Astrocyte (in vitro differentiated cells and primary cell): ENCODE measurements around the gene DOCK1. TPM values are rescaled to one million over a fixed set of nuclear protein-coding genes. Genes with fewer than 3 reads are reported as not detected.

Source experiments
- DNase-seq: peaks from one replicate; pipeline ENCODE4 v3.0.0-alpha.2; 2010; ENCODE audit warnings: low read depth
- FAIRE-seq: peaks from 2 replicates; lab custom pipeline; 2011; peaks lifted over from hg19 to GRCh38; lab: Jason Lieb, UNC
- H2AFZ ChIP-seq: 2 replicates; pipeline ENCODE4 v1.6.0; 2012; ENCODE audit warnings: low read depth, low read length, inconsistent platforms
- H3K27ac ChIP-seq: 2 replicates; pipeline ENCODE4 v1.5.1; 2011; ENCODE audit warnings: low read depth, low read length, inconsistent platforms
- H3K27me3 ChIP-seq: 2 replicates; pipeline ENCODE4 v1.6.0; 2011; ENCODE audit warnings: low read length, inconsistent platforms; ENCODE audit not compliant: insufficient read depth
- H3K36me3 ChIP-seq: 2 replicates; pipeline ENCODE4 v1.5.1; 2011; ENCODE audit warnings: low read length, inconsistent platforms; ENCODE audit not compliant: insufficient read depth
- H3K4me1 ChIP-seq: 2 replicates; pipeline ENCODE4 v1.5.1; 2011; ENCODE audit warnings: low read length, inconsistent platforms; ENCODE audit not compliant: insufficient read depth
- H3K4me2 ChIP-seq: 2 replicates; pipeline ENCODE4 v1.6.0; 2012; ENCODE audit warnings: low read length, inconsistent platforms
- H3K4me3 ChIP-seq: 2 replicates; pipeline ENCODE4 v1.5.1; 2011; ENCODE audit warnings: low read depth, mild to moderate bottlenecking, low read length, inconsistent platforms; ENCODE audit not compliant: insufficient read depth
- H3K79me2 ChIP-seq: 2 replicates; pipeline ENCODE4 v1.6.0; 2012; ENCODE audit warnings: mild to moderate bottlenecking, low read length, inconsistent platforms; ENCODE audit not compliant: insufficient read depth
- H3K9ac ChIP-seq: 2 replicates; pipeline ENCODE4 v1.6.0; 2012; ENCODE audit warnings: mild to moderate bottlenecking, low read length, inconsistent platforms
- H3K9me3 ChIP-seq: 2 replicates; pipeline ENCODE4 v1.5.1; 2012; ENCODE audit warnings: low read depth, mild to moderate bottlenecking, low read length, inconsistent platforms; ENCODE audit not compliant: insufficient read depth
- H4K20me1 ChIP-seq: 2 replicates; pipeline ENCODE4 v1.6.0; 2012; ENCODE audit warnings: low read length, inconsistent platforms; ENCODE audit not compliant: insufficient read depth
- H3K27ac Mint-ChIP-seq: one replicate; pipeline ENCODE4 v1.8.0; 2021; ENCODE audit warnings: mild to moderate bottlenecking, mixed read lengths; ENCODE audit not compliant: unreplicated experiment
- H3K27me3 Mint-ChIP-seq: one replicate; pipeline ENCODE4 v1.8.0; 2021; ENCODE audit warnings: low read depth, mixed read lengths; ENCODE audit not compliant: unreplicated experiment
- H3K36me3 Mint-ChIP-seq: one replicate; pipeline ENCODE4 v1.8.0; 2021; ENCODE audit warnings: low read depth, mixed read lengths; ENCODE audit not compliant: unreplicated experiment
- H3K4me1 Mint-ChIP-seq: one replicate; pipeline ENCODE4 v1.8.0; 2021; ENCODE audit warnings: low read depth, mixed read lengths; ENCODE audit not compliant: unreplicated experiment
- H3K4me3 Mint-ChIP-seq: one replicate; pipeline ENCODE4 v1.8.0; 2021; ENCODE audit warnings: mild to moderate bottlenecking, moderate library complexity, mixed read lengths; ENCODE audit not compliant: unreplicated experiment
- H3K9me3 Mint-ChIP-seq: one replicate; pipeline ENCODE4 v1.8.0; 2021; ENCODE audit warnings: mild to moderate bottlenecking, mixed read lengths; ENCODE audit not compliant: unreplicated experiment
- EZH2 ChIP-seq: IDR thresholded peaks from 2 replicates; pipeline ENCODE4 v1.6.1; 2012; ENCODE audit warnings: mild to moderate bottlenecking, low read length, inconsistent platforms; ENCODE audit not compliant: insufficient read depth
- total RNA-seq: library from RNA; stranded (reverse); gene quantifications from 2 replicates; pipeline ENCODE4 v1.2.1, GENCODE V29; 2021
- TF ChIP-seq, protein P1 (sequence below): IDR thresholded peaks from 2 replicates; pipeline ENCODE4 v1.5.1; 2011; ENCODE audit warnings: low read depth, mild to moderate bottlenecking, inconsistent platforms, low read length, moderate library complexity; ENCODE audit not compliant: insufficient read depth

The DOCK1 gene
- total RNA-seq, 1 donor from 2014 or later, result 42.5 TPM

DNA sequence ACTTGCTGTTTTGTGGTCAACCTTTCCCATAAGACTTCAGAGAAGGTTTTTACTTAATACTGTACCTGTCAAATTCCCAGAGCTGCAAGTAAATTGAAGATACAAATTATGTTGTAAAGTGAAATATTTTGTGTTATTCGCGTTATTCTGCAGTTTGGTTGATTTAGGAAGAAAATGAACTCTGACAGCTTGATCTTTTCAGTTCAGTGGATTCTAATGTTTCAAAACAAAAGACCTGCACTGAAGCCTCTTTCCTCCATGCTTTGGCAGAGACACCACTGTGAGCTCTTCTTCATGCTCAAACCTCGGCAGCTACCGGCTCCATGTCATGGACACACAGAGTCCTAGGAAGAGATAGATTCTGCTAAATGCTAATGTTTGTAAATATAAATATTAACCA lies 366.8 kb downstream of the DOCK1 start:
- no peak for DNase-seq
- Mint-ChIP-seq H3K27me3 (no peaks in the 10 kb centered on the region), H3K4me3 (no peak overlapping the region), H3K4me1 (no peaks in the 10 kb centered on the region), H3K27ac (no peak overlapping the region), H3K36me3 (peaks cover 9% of the 10 kb centered on the region), H3K9me3 (no peaks in the 10 kb centered on the region)
- TF ChIP-seq, protein P1, sequence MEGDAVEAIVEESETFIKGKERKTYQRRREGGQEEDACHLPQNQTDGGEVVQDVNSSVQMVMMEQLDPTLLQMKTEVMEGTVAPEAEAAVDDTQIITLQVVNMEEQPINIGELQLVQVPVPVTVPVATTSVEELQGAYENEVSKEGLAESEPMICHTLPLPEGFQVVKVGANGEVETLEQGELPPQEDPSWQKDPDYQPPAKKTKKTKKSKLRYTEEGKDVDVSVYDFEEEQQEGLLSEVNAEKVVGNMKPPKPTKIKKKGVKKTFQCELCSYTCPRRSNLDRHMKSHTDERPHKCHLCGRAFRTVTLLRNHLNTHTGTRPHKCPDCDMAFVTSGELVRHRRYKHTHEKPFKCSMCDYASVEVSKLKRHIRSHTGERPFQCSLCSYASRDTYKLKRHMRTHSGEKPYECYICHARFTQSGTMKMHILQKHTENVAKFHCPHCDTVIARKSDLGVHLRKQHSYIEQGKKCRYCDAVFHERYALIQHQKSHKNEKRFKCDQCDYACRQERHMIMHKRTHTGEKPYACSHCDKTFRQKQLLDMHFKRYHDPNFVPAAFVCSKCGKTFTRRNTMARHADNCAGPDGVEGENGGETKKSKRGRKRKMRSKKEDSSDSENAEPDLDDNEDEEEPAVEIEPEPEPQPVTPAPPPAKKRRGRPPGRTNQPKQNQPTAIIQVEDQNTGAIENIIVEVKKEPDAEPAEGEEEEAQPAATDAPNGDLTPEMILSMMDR, result no peak
- TF ChIP-seq EZH2, result no peak
- Histone ChIP-seq H3K9ac (no peak overlapping the region), H3K27ac (no peak overlapping the region), H3K27me3 (no peaks in the 10 kb centered on the region), H2AFZ (no peak overlapping the region), H3K4me2 (no peak overlapping the region), H3K36me3 (no peaks in the 10 kb centered on the region), H3K79me2 (no peaks in the 10 kb centered on the region), H3K4me3 (no peak overlapping the region), H4K20me1 (peaks cover under 1% of the 10 kb centered on the region), H3K9me3 (no peaks in the 10 kb centered on the region), H3K4me1 (no peaks in the 10 kb centered on the region)
- FAIRE-seq, result no peak

DNA sequence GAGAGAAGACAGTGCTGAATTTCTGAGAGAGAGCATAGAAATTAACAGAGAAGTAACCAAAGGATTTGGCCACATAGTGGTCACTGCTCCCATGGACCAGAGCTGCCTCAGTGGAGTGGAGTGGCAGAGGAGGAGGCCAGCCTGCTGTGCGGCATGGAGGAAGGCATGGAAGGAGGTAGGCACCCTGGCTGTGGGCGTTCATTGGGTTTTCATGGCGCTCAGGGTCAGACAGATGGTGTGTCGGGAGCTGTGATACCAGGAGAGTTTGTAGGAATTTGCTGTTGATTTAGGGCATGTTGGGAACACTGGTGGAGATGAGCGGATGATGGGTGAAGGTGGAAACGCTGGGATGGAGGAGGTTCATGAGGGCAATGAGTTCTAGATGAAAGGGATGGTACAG lies 370.0 kb downstream of the DOCK1 start:
- FAIRE-seq, result no peak
- peaks cover 9% of the 10 kb centered on the region for H3K4me1 Mint-ChIP-seq
- H3K27me3 Mint-ChIP-seq, result no peaks in the 10 kb centered on the region

More for the DNA sequence above, 370.0 kb downstream of the DOCK1 start:
- no peak overlapping the region for H3K4me3 ChIP-seq
- TF ChIP-seq, protein P1, result no peak
- no peak for TF ChIP-seq EZH2
- Mint-ChIP-seq H3K9me3 (no peaks in the 10 kb centered on the region), H3K27ac (no peak overlapping the region), H3K4me3 (no peak overlapping the region), H3K36me3 (peaks cover 11% of the 10 kb centered on the region)
- no peak overlapping the region for H3K27ac ChIP-seq
- DNase-seq, result no peak
- H3K9me3 ChIP-seq, result no peaks in the 10 kb centered on the region
- no peaks in the 10 kb centered on the region for H3K79me2 ChIP-seq
- no peak overlapping the region for H2AFZ ChIP-seq
- no peaks in the 10 kb centered on the region for H4K20me1 ChIP-seq
- no peak overlapping the region for H3K4me2 ChIP-seq
- H3K9ac ChIP-seq, result no peak overlapping the region
- H3K4me1 ChIP-seq, result peaks cover 4% of the 10 kb centered on the region
- H3K27me3 ChIP-seq, result no peaks in the 10 kb centered on the region
- no peaks in the 10 kb centered on the region for H3K36me3 ChIP-seq
